Measurements from ENCODE around the gene PDZK1IP1.

- TF ChIP-seq CTCF (IDR thresholded peaks at IDR 0.05) (no peak), POLR2A (IDR thresholded peaks at IDR 0.05) (no peak)
Observed at GRCh38 chr1:47181955-47182675, 7.7 kb downstream of the PDZK1IP1 start.

Data from adrenal gland (tissue), 5 donors.